ENCODE data around the gene LRRC72.

GRCh38 chr7:16571941-16572340 is 45.3 kb downstream of the LRRC72 start:
- TF ChIP-seq, protein P1, sequence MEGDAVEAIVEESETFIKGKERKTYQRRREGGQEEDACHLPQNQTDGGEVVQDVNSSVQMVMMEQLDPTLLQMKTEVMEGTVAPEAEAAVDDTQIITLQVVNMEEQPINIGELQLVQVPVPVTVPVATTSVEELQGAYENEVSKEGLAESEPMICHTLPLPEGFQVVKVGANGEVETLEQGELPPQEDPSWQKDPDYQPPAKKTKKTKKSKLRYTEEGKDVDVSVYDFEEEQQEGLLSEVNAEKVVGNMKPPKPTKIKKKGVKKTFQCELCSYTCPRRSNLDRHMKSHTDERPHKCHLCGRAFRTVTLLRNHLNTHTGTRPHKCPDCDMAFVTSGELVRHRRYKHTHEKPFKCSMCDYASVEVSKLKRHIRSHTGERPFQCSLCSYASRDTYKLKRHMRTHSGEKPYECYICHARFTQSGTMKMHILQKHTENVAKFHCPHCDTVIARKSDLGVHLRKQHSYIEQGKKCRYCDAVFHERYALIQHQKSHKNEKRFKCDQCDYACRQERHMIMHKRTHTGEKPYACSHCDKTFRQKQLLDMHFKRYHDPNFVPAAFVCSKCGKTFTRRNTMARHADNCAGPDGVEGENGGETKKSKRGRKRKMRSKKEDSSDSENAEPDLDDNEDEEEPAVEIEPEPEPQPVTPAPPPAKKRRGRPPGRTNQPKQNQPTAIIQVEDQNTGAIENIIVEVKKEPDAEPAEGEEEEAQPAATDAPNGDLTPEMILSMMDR (optimal IDR thresholded peaks at IDR 0.05 in 1 of 3, IDR thresholded peaks at IDR 0.05 in 1 of 3, conservative IDR thresholded peaks at IDR 0.05 in 1 of 3; ENCODE audit: extremely low read depth in 1 of 3, insufficient read depth in 2 of 3, low read length in 3 of 3), result no peak
- no peak for TF ChIP-seq EZH2 (IDR thresholded peaks at IDR 0.05; ENCODE audit: low read length)

Data from keratinocyte (primary cell).